Renal pelvis (tissue), 4 donors: ENCODE results near the gene NRL. TPM values are rescaled to one million over a fixed set of nuclear protein-coding genes. Genes with fewer than 3 reads are reported as not detected.
"Not testable (repeated sequence)": the region's sequence is repeated elsewhere in the genome, so short reads cannot be mapped to it uniquely, and the experiment has no call there.

ENCODE experiments used
- DNase-seq: peaks from one replicate; pipeline ENCODE4 v3.0.0-alpha.2; 2013
- polyA plus RNA-seq, 3 donors: library from polyadenylated mRNA; unstranded; fragments of 120-200 nt; gene quantifications; one replicate each; pipeline ENCODE4 v1.2.1, GENCODE V29; 2013; ENCODE audit not compliant: insufficient read length in 3 of 3

NRL gene
- polyA plus RNA-seq, 3 donors: 2.7 to 3.2 (median 2.9) TPM

DNA sequence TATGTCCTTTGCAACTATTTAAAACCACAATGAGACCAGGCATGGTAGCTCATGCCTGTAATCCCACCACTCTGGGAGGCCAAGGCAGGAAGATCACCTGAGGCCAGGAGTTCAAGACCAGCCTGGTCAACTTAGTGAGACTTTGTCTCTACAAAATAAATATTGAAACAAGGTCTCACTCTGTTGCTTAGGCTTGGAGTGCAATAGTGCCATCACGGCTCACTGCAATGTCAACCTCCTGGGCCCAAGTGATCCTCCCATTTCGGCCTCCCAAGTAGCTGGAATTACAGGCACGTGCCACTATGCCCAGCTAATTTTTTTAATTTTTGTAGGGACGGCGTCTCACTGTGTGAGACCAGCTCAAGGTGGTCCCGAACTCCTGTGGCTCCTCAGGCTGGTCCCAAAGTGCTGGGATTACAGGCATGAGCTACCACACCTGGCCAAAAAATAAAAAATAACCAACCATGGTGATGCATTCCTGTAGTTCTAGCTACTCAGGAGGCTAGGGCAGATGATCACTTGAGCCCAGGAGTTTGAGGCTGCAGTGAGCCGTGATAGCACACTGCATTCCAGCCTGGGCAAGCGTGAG, 14.8 kb upstream of the NRL start:
- no peak for DNase-seq

DNA sequence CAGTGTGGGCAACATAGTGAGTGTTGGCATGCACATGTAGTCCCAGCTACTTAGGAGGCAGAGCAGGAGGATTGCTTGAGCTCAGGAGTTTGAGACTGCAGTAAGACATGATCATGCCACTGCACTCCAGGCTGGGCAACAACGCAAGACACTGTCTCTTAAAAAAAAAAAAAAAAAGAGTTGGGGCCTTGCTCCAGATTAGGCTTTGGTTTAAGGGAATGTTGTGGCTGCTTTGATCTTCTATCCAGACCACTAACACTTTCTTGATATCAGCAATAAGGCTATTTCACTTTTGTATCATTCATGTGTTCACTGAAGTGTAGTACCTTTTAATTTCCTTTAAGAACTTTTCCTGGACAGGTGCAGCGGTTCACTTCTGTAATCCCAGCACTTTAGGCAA, 12.9 kb upstream of the NRL start:
- no peak for DNase-seq

- DNase-seq: no peak
These were observed 12.2 kb upstream of the NRL start for GRCh38 chr14:24126939-24127338.

- no peak for DNase-seq
These were observed 9.0 kb upstream of the NRL start for GRCh38 chr14:24123424-24124417.

GRCh38 chr14:24122898-24123297, 8.1 kb upstream of the NRL start:
- DNase-seq: no peak

GRCh38 chr14:24122416-24122815, 7.7 kb upstream of the NRL start:
- no peak for DNase-seq

- DNase-seq: no peak
These were observed 6.5 kb upstream of the NRL start for GRCh38 chr14:24121210-24121609.

DNA sequence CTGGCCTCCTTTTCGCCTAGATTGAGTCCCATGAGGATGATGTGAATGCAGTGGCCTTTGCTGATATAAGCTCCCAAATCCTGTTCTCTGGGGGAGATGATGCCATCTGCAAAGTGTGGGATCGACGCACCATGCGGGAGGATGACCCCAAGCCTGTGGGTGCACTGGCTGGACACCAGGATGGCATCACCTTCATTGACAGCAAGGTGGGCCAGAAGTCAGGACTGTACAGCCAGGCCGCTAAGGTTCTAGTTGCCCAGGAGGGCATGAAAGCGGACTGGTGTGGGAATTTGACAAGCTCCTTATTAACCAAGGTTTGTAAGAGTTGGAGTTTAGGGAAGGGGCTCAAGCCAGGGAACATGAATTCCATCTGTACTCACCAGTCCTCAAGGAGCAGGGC, 4.9 kb upstream of the NRL start:
- no peak for DNase-seq

DNA sequence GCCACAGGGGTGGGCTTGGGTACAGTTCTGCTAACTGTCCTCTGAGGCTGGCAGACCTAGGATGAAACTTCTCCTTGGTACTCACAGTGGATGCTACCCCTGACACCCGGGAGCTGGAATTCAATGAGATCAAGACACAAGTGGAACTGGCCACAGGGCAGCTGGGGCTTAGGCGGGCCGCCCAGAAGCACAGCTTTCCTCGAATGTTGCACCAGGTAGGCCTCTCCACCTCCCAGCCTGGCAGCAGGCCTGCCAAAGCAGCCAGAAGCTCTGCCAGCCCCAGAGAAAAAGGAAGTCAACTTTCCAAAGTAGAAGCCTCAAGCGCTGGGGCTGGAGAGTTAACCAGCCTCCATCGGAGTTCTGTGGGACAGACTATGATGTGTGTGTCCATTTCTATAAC, 2.4 kb upstream of the NRL start:
- no peak for DNase-seq

DNA sequence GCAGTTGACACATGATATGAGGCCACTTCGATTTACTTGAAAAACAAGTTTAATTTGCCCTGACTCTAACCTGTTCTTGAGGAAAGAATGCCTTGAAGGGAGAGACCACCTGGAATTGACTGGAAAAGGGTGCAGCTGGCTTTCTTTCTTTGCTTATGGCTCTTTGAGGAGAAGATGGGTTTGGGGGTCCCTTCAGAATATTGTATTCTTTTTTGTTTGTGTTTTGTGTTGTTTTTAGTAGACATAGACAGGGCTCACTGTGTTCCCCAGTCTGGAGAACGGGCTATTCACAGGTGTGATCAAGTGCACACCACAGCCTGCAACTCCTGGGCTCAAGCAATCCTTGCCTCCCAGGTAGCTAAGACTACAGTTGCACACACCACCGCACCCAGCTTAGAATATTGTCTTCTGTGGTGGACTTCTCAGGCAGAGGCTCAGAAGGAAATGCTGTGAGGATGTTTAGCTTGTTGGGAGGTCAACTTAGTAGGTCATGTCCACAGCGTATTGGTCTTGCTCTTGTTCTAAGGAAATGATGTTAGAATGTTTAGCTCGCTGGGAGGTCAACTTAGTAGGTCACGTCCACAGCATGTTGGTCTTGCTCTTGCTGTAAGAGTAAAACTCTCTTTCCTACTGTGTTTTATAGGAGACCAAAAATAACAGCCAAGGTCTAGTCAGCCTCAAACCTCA, 1.5 kb upstream of the NRL start:
- DNase-seq: no peak

DNA sequence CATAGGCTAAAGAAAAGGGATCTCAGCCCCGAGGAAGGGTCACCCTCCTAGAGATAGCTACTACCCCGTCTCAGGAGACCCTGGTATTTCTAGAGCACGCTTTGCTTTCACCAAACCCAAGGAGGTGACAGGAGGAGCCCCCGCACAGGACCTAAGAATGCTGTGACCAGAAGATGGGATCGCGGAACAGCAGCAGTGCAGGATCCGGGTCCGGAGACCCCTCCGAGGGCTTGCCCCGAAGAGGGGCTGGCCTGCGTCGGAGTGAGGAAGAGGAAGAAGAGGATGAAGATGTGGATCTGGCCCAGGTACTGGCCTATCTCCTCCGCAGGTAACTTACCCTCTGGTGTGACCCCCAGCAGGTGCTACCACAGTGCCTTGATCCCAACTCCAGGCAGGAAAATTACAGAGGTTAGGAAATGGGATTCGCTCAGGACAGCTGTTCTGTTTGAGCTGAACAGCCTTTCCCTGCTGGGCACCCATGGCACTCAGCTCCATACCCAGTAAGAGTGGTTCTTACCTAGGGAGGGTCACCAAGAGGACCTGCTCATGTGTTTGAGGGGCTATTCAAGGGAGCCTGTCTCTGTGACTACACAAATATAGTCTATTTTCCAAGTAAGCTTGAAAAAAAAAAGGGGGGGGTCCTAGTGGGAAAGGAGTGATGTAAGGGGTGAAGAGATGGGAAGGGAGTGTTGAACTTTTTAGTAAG, 826 bp upstream of the NRL start:
- DNase-seq: no peak

DNA sequence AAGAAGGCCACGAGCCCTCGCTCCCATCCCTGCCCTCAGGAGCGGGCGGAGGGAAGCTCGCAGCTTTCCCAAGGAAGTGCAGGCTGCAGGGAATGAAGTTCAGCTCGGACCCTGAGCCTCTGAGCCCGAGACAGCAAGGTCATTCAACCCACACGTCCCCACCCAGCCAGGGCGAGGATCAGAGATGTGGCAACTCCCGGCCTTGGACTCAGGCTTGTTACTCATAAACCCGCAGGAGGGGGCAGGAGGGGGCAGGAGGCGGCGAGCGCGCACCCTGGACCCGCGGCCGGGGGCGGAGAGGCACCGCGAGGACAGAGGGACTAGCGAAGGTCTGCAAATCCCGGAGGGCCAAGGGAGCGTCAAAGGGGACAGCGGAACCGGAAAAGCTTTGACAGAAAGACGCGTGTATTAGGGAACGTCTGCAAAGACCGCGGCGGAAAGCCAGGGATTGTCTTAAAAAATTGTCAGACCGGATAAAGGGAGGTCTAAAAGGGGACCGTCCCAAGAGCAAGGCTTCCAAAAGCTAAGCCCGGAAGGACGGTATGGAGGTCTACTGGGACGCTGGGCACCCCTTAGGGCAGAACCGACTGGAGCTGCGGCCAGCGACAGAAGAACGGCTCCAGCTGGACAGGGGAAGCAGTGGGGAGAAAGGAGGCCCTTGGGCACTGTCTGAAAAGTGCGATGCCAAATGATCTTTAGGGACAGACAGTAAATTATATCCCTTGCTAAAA, 783 bp downstream of the NRL start:
- DNase-seq: peak; percentile 88

GRCh38 chr14:24113379-24113800, 1.4 kb downstream of the NRL start:
- DNase-seq: no peak

GRCh38 chr14:24110523-24110922, 4.2 kb downstream of the NRL start:
- DNase-seq: no peak

DNA sequence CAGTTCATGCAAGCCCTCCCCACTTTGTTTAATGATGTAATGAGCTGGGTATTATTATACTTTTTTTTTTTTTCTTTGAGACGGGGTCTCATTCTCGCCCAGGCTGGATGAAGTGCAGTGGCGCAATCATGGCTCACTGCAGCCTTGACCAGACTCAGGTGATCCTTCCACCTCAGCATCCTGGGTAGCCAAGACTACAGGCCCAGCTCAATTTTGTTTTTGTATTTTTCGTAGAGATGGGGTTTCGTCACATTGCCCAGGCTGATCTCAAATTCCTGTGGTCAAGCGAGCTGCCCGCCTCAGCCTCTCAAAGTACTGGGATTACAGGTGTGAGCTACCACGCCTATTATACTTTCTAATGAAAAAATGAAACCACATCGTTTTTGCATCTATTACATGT, 4.7 kb downstream of the NRL start:
- DNase-seq: no peak

DNA sequence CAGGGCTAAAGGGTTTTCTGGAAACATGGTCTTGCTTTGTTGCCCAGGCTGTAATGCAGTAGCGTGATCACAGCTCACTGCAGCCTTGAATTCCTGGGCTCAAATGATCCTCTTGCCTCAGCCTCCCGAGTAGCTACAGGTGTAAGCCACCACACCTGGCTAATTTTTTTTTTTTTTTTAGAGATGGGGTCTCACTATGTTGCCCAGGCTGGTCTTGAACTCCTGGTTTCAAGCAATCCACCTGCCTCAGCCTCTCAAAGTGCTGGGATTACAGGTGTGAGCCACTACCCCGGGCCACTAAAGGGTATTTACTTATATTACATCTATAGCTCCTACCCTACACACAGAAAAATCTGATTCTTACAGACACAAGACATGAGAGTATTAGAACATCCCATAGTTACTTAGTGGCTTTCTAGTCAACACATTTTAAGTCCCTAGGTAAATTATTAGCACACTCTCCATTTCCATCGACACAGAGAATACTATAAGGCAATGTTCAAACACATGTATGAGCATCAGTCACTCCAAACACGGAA, 6.3 kb downstream of the NRL start:
- no peak for DNase-seq

- DNase-seq: no peak
These were observed 8.0 kb downstream of the NRL start for GRCh38 chr14:24106672-24107271.

- not testable (repeated sequence) for DNase-seq
These were observed 9.0 kb downstream of the NRL start for GRCh38 chr14:24105609-24106239.

GRCh38 chr14:24103451-24103850, 11.3 kb downstream of the NRL start:
- DNase-seq: no peak
